Thoracic aorta endothelial cell (primary cell): ENCODE measurements around the gene CYP2C18. TPM values are rescaled to one million over a fixed set of nuclear protein-coding genes. Genes with fewer than 3 reads are reported as not detected.

ENCODE experiments used
- total RNA-seq: library from RNA; depleted of rRNA; stranded (reverse); fragments of >200 nt; gene quantifications from 2 replicates; pipeline ENCODE4 v1.2.3, GENCODE V29; 2012

CYP2C18 gene
- total RNA-seq = not detected in 2 replicates

DNA sequence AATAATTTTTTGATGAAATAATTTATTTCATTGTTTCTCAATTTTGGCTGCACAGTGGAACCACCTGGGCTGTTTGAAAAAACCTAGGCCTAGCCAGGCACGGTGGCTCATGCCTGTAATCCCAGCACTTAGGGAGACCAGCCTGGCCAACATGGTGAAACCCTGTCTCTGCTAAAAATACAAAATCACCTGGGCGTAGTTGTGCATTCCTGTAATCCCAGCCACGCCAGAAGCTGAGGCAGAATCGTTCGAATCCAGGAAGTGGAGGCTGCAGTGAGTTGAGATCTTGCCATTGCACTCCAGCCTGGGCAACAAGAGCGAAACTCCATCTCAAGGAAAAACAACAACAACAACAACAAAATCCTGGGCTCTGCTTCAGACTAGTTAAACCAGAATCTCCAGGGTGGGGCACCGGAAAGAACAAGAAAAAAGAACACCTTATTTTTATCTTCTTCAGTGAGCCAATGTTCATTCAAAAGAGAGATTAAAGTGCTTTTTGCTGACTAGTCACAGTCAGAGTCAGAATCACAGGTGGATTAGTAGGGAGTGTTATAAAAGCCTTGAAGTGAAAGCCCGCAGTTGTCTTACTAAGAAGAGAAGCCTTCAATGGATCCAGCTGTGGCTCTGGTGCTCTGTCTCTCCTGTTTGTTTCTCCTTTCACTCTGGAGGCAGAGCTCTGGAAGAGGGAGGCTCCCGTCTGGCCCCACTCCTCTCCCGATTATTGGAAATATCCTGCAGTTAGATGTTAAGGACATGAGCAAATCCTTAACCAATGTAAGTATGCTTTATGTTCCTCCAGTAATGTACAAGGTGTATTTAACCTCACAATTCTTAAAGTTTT lies at the start of gene CYP2C18:
Gene CYP2C18 (plus strand): TSS at position 516 of the 841 bp plus-strand sequence. CDS start 91 bp downstream, at position 607.

DNA sequence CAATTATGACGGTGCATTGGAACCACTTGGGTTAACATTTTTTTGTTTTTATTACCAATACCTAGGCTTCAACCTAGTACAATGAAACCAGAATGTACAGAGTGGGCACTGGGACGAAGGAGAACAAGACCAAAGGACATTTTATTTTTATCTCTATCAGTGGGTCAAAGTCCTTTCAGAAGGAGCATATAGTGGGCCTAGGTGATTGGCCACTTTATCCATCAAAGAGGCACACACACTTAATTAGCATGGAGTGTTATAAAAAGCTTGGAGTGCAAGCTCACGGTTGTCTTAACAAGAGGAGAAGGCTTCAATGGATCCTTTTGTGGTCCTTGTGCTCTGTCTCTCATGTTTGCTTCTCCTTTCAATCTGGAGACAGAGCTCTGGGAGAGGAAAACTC lies 78.9 kb downstream of the CYP2C18 start, which contains the start of gene CYP2C19:
Gene CYP2C19 (plus strand): TSS at position 289 of the 400 bp plus-strand sequence. CDS start 25 bp downstream, at position 314.

Other genes starting within 250 kb of the CYP2C18 start
- gene HELLS, start 137.9 kb upstream of the CYP2C18 start, total RNA-seq = 111 and 145 TPM in 2 replicates
- gene CYP2C19, start 79.0 kb downstream of the CYP2C18 start, total RNA-seq = not detected in 2 replicates